A549 treated with ZK216348 at 1 μM for 4 hours (cell line): ENCODE data around the gene KCNC3. TPM values are rescaled to one million over a fixed set of nuclear protein-coding genes. Genes with fewer than 3 reads are reported as not detected.

Experiments
- total RNA-seq: library from RNA; stranded (reverse); fragments of 200-300 nt; extraction: Qiagen RNA extraction; gene quantifications from 5 replicates; pipeline ENCODE4 v1.2.3, GENCODE V29; 2022; ENCODE audit warnings: low read depth

KCNC3 gene
- total RNA-seq: 0.78 to 1.7 TPM (median 1.5 TPM) in 5 replicates

GRCh38 chr19:50329146-50329925 lies at the start of gene KCNC3:
KCNC3 (minus strand) TSS chr19:50329377; CDS start chr19:50329082, 295 bp downstream.

DNA sequence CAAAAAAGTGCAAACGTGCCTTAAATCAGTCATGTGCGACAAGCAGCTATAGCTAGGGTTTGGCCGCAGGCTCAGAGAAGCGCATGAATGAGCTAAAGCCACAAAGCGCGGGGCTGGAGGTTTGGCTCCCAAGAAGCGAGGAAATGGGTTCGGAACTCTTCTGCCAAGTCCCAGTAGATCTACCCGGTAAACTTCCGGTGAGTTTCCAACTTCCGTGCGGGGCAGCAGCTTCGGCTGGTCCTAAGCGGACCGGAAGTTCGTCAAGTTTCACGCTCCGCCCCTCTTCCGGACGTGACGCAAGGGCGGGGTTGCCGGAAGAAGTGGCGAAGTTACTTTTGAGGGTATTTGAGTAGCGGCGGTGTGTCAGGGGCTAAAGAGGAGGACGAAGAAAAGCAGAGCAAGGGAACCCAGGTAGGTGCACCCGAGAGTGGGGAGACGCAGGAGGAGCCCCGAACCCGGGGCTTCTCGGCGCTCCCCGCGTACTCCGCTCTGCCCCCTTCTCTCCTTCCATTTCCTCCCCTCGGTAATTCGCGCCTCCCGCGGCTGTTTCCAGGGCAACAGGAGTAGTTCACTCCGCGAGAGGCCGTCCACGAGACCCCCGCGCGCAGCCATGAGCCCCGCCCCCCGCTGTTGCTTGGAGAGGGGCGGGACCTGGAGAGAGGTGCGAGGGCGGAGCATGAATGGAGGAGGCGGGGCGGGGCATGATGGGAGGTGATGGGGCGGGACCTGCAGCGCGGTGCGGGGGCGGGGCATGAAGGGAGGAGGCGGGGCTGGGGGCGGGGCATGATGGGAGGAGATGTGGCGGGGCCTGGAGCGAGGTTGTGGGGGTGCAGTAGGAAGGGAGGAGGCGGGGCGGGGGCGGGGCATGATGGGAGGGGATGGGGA lies 47.2 kb upstream of the KCNC3 start, which contains the start of gene NR1H2:
TSS of gene NR1H2 (plus strand) at position 292 of the 885 bp plus-strand sequence. CDS start 1,149 bp downstream, outside the sequence.

GRCh38 chr19:50365434-50366306 lies 36.5 kb upstream of the KCNC3 start, which contains the start of gene NAPSA:
NAPSA (minus strand) TSS chr19:50365639; CDS start chr19:50365621, 18 bp downstream.

Other genes starting within 250 kb of the KCNC3 start
- not detected in 5 replicates for gene IZUMO2, start 166.1 kb downstream of the KCNC3 start, total RNA-seq
- 4.0 to 7.5 TPM (median 6.7 TPM) in 5 replicates for gene MYH14, start 125.8 kb downstream of the KCNC3 start, total RNA-seq
- 0.48 to 1.6 TPM (median 1.2 TPM) in 5 replicates for gene NAPSA, start 36.3 kb upstream of the KCNC3 start, total RNA-seq
- gene NR1H2, start 47.1 kb upstream of the KCNC3 start, total RNA-seq: 55.3 to 88.6 TPM (median 84.3 TPM) in 5 replicates
- 42.6 to 91.4 TPM (median 81.7 TPM) in 5 replicates for gene POLD1, start 55.0 kb upstream of the KCNC3 start, total RNA-seq
- gene SPIB, start 89.6 kb upstream of the KCNC3 start, total RNA-seq: 0.16 to 0.80 TPM (median 0.32 TPM) in 4 of 5 replicates, not detected in the other
- gene MYBPC2, start 103.5 kb upstream of the KCNC3 start, total RNA-seq: not detected in 5 replicates
- gene EMC10, start 147.1 kb upstream of the KCNC3 start, total RNA-seq: 79.6 to 159 TPM (median 151 TPM) in 5 replicates
- gene GARIN5A, start 147.5 kb upstream of the KCNC3 start, total RNA-seq: 1.7 to 3.0 TPM (median 2.1 TPM) in 5 replicates
- gene JOSD2, start 181.8 kb upstream of the KCNC3 start, total RNA-seq: 43.9 to 92.5 TPM (median 82.2 TPM) in 5 replicates
- not detected in 5 replicates for gene ASPDH, start 184.5 kb upstream of the KCNC3 start, total RNA-seq
- 0.38 to 0.68 TPM (median 0.58 TPM) in 5 replicates for gene LRRC4B, start 239.1 kb upstream of the KCNC3 start, total RNA-seq